ENCODE results near the gene FBXO9.
"Not testable (repeated sequence)": the region's sequence is repeated elsewhere in the genome, so short reads cannot be mapped to it uniquely, and the experiment has no call there.

Gene FBXO9

DNA sequence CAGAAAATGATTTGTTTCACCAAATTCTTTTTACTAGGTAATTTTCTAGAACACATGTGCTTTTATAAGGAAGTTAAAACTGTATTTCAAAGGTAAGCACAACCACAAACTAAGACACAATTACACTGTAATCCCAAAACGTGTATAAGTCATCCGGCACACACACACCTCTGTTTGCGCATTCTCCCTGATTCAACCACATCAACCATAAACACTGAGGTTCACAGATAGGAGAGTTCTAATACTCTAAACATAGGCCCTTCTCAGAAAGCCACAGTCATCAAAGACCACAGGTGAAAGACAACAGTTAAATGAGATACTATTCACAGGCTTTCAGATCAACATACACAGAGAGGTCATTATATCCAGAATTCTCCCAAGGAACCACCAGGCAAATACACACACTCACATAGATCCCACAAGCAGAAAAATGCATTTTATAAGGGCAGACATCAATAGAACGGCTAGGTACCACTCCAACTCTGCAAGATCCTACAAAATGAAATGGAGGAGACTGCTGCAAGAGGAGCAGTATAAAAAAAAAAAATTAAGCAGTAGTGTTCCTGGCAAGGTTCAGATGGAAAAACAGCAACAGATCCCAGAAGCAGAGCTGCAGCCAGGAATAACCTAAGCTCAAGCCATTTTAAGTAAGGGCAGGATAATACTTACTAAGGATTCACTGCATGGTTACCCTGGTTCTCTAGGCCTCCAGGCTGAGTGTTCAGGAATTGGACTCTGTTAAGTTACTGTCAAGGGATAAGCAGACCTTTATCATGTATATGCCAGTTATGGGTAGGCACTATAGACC is 6.6 kb upstream of the FBXO9 start:
- Mint-ChIP-seq H3K9me3 (no peaks in the 10 kb centered on the region), H3K27me3 (ENCODE audit: low read depth, poor library complexity) (no peaks in the 10 kb centered on the region), H3K4me3 (peak overlapping the region; percentile 89), H3K4me1 (peaks cover 54% of the 10 kb centered on the region), H3K36me3 (ENCODE audit: low read depth) (peaks cover 14% of the 10 kb centered on the region), H3K27ac (no peak overlapping the region)
- DNase-seq, result no peak
- TF ChIP-seq, protein P1, sequence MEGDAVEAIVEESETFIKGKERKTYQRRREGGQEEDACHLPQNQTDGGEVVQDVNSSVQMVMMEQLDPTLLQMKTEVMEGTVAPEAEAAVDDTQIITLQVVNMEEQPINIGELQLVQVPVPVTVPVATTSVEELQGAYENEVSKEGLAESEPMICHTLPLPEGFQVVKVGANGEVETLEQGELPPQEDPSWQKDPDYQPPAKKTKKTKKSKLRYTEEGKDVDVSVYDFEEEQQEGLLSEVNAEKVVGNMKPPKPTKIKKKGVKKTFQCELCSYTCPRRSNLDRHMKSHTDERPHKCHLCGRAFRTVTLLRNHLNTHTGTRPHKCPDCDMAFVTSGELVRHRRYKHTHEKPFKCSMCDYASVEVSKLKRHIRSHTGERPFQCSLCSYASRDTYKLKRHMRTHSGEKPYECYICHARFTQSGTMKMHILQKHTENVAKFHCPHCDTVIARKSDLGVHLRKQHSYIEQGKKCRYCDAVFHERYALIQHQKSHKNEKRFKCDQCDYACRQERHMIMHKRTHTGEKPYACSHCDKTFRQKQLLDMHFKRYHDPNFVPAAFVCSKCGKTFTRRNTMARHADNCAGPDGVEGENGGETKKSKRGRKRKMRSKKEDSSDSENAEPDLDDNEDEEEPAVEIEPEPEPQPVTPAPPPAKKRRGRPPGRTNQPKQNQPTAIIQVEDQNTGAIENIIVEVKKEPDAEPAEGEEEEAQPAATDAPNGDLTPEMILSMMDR (IDR thresholded peaks at IDR 0.05), result no peak

DNA sequence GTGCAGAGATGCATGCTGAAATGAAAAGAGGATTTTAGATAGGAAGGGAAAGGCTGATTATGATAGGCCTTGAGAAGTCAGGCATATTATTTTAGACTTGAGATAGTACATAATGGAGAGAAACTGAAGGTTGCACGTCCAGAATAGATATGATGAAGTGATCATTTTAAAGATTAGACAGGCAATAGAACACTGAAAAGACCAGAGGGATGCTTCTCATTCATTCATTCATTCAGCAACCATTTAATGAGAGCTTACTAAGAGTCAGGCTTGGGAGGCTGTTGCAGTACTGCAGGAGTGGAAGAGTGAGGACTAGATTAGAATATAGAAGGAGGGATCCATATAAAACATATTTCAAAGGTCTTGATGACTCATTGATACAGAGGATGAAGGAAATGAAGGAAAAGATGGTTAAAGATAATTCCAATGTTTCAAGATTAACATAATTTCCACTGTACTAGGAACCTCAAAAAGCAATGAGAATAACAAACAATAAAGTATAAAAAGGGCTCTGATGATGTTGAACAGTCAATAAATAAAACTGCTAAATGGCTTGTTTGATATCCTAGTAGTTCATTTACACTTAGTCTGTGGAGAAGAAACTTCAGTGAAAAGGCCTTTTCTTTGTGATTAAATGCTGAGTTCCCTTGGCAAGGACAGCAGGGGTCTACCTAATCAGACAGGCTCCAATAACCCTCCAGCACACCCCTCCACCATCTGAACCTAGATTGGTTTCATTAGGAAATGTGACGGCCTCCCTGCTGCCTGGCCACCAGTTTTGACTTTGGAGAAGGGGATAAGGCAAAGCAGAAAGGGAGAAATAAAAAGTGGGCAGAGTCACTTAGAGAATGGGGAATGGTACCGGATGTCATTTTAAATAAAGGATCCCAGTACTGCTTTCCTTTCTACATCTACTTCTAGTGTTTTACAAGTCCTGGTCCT is 5.3 kb upstream of the FBXO9 start:
- H3K36me3 Mint-ChIP-seq (ENCODE audit: low read depth), result peaks cover 5% of the 10 kb centered on the region
- TF ChIP-seq, protein P1 (IDR thresholded peaks at IDR 0.05), result no peak
- no peaks in the 10 kb centered on the region for H3K9me3 Mint-ChIP-seq
- peaks cover 49% of the 10 kb centered on the region for H3K4me1 Mint-ChIP-seq
- DNase-seq, result no peak
- H3K4me3 Mint-ChIP-seq, result peak overlapping the region; percentile 89
- H3K27me3 Mint-ChIP-seq (ENCODE audit: low read depth, poor library complexity), result peaks cover 4% of the 10 kb centered on the region
- H3K27ac Mint-ChIP-seq, result peak overlapping the region; percentile 99

DNA sequence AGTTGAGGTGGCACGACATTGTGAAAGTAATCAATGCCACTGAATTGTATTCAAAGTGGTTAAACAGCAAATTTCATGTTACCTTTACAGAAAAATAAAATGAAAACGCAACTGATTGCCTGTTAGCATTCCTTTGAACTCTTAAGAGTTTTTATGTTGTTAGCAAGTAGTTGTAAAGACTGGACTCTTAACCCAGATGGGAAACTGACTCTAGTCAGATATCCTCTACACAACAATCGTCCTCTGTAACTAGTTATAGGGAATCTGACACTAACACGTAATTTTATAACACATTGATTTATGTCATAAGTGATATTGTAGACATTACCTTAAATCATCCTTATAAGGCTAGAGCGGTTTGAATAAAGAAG is 3.0 kb upstream of the FBXO9 start:
- peaks cover 53% of the 10 kb centered on the region for H3K4me1 Mint-ChIP-seq
- TF ChIP-seq, protein P1 (IDR thresholded peaks at IDR 0.05), result no peak
- peak overlapping the region; percentile 89 for H3K4me3 Mint-ChIP-seq
- H3K9me3 Mint-ChIP-seq, result no peaks in the 10 kb centered on the region
- H3K36me3 Mint-ChIP-seq (ENCODE audit: low read depth), result peaks cover 1% of the 10 kb centered on the region
- H3K27me3 Mint-ChIP-seq (ENCODE audit: low read depth, poor library complexity), result peaks cover 4% of the 10 kb centered on the region
- H3K27ac Mint-ChIP-seq, result no peak overlapping the region
- no peak for DNase-seq

- H3K27ac Mint-ChIP-seq; H3K9me3 Mint-ChIP-seq; H3K36me3 Mint-ChIP-seq (ENCODE audit: low read depth); H3K4me3 Mint-ChIP-seq; DNase-seq; H3K27me3 Mint-ChIP-seq (ENCODE audit: low read depth, poor library complexity): not testable (repeated sequence)
- H3K4me1 Mint-ChIP-seq, result peaks cover 50% of the 10 kb centered on the region
These were observed 949 bp upstream of the FBXO9 start for GRCh38 chr6:53064255-53064654.

DNA sequence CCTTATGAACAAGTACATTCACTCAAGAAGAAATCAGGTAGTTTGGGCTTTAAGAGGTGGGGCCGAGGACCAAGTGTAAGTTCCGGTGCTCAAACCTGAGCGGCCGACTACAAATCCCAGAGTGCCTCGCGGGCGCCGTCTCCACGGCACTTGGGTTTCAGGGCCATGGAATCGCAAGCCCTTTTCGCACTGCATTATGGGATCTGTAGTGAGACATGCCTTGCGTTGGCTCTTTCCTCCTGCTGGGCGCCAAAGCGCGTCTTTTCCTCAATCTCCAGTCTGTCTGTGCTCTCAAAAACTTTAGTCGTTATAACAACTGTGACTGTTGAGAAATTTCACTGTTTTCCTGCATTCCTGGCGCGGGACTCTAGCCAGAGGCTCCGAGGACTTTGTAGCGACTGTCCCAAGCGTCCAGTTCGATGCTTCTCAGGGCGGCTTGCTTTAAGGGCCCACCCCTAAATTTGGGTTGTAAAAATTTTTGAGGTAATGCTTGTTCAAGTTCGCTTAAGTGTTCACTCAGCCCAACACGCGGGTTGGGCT is 408 bp upstream of the FBXO9 start:
- H3K27me3 Mint-ChIP-seq (ENCODE audit: low read depth, poor library complexity), result peaks cover 4% of the 10 kb centered on the region
- peak; percentile 91 for DNase-seq

More for the DNA sequence above, 408 bp upstream of the FBXO9 start:
- Mint-ChIP-seq H3K36me3 (ENCODE audit: low read depth) (peaks cover 5% of the 10 kb centered on the region), H3K27ac (peak overlapping the region; percentile 99), H3K9me3 (no peaks in the 10 kb centered on the region), H3K4me1 (peaks cover 44% of the 10 kb centered on the region), H3K4me3 (peak overlapping the region; percentile 97)
- TF ChIP-seq, protein P1 (IDR thresholded peaks at IDR 0.05), result no peak
